H1 (cell line): Measurements from ENCODE around the gene ABI3BP. TPM values are rescaled to one million over a fixed set of nuclear protein-coding genes. Genes with fewer than 3 reads are reported as not detected.

Experiments
- KDM1A ChIP-seq: fragments of 200-600, 300-600 bp; sonication (generic); IDR thresholded peaks from 2 replicates; pipeline ENCODE4 v1.7.1; 2016; ENCODE audit warnings: mild to moderate bottlenecking, low read length, borderline replicate concordance
- NRF1 ChIP-seq: IDR thresholded peaks from 2 replicates; pipeline ENCODE4 v1.6.1; 2011; ENCODE audit warnings: mild to moderate bottlenecking, low read depth, low read length, improper control_type of control experiment
- RAD21 ChIP-seq, 2 experiments: IDR thresholded peaks in 1 of 2; conservative IDR thresholded peaks in 1 of 2; 2 replicates each; pipeline ENCODE4 v1.6.1; 2011; ENCODE audit warnings: low read depth in 2 of 2, low read length in 2 of 2, improper control_type of control experiment in 1 of 2, inconsistent platforms in 1 of 2, mild to moderate bottlenecking in 1 of 2, moderate library complexity in 1 of 2
- polyA plus RNA-seq, 7 experiments: library from polyadenylated mRNA; depleted of rRNA in 3 of 7; stranded (reverse) in 5 of 7; unstranded in 2 of 7; fragments of >200 nt in 5 of 7; fragments of 200-250 nt in 2 of 7; gene quantifications; 1 replicate in 5 of 7; 2 replicates in 1 of 7; 4 replicates in 1 of 7; pipeline versions ENCODE4 v1.2.1 to v1.2.3, GENCODE V29; 2011 to 2013; ENCODE audit warnings: missing spikeins in 2 of 7, mixed read lengths in 2 of 7
- total RNA-seq: library from RNA; stranded (reverse); fragmentation: NEBNext Ultra II Directional; extraction: Animal tissue kit (Norgen Biotek cat#: 25700); gene quantifications from 2 replicates; pipeline ENCODE4 v1.2.1, GENCODE V29; 2021

Gene ABI3BP
- total and polyA plus RNA-seq, 2 of the 8 experiments (the other 6 are each of a cell fraction or from before 2014, with no cell fraction given), result 0.08 to 0.32 TPM

DNA sequence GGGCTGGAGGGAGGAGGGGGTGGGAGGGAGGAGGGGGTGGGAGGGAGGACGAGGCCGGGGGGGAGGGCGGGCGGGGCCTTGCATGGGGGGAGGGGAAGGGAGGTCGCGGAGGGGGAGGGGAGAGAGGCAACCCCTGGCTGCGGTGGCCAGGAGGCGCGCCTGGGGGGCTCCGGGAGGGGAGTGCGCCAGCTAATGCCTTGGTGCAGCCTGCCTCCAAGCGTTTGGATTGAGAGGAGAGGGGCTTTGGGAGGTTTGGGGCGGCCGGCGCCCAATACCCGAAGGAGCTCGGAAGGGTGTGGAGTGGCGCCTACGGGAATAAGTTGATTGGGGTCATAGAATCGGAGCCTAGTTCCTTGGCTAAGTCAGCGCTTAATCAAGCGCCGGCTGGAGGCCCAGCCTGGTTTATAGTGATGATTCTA is 283.4 kb downstream of the ABI3BP start (continued):
- peak; percentile 45 to 54; a peak in 3 of 4 replicates for TF ChIP-seq RAD21 (IDR thresholded peaks at IDR 0.05 in 1 of 2, conservative IDR thresholded peaks at IDR 0.05 in 1 of 2; ENCODE audit: low read depth in 2 of 2, low read length in 2 of 2)
- no peak for TF ChIP-seq KDM1A
- no peak for TF ChIP-seq NRF1
- TF ChIP-seq, all 59 proteins: peak for 3
